Kidney epithelial cell (primary cell): ENCODE results near the gene SHKBP1. TPM values are rescaled to one million over a fixed set of nuclear protein-coding genes. Genes with fewer than 3 reads are reported as not detected.

Experiments used
- DNase-seq: peaks from one replicate; pipeline ENCODE4 v3.0.0-alpha.2; 2010; ENCODE audit warnings: low read depth
- H3K27me3 ChIP-seq: 2 replicates; pipeline ENCODE4 v1.6.0; 2011; ENCODE audit warnings: low read length; ENCODE audit not compliant: control insufficient read depth, insufficient read depth
- H3K36me3 ChIP-seq: 2 replicates; pipeline ENCODE4 v1.5.1; 2011; ENCODE audit warnings: low read length; ENCODE audit not compliant: control insufficient read depth, insufficient read depth
- H3K4me3 ChIP-seq: 2 replicates; pipeline ENCODE4 v1.5.1; 2011; ENCODE audit warnings: low read depth, mild to moderate bottlenecking, control low read depth, low read length
- CTCF ChIP-seq: IDR thresholded peaks from 2 replicates; pipeline ENCODE4 v1.5.1; 2011; ENCODE audit warnings: mild to moderate bottlenecking, moderate library complexity, low read length, control low read depth, inconsistent platforms; ENCODE audit not compliant: insufficient read depth, poor library complexity, severe bottlenecking
- total RNA-seq: library from RNA; depleted of rRNA; stranded (reverse); fragments of >200 nt; gene quantifications from 2 replicates; pipeline ENCODE4 v1.2.3, GENCODE V29; 2015

The SHKBP1 gene
- total RNA-seq, 1 donor from 2014 or later = 105 TPM

- no peaks in the 10 kb centered on the region for H3K27me3 ChIP-seq
- TF ChIP-seq CTCF = no peak
- no peak overlapping the region for H3K4me3 ChIP-seq
- H3K36me3 ChIP-seq = no peaks in the 10 kb centered on the region
- DNase-seq = no peak
These were observed 48.9 kb downstream of the SHKBP1 start for GRCh38 chr19:40625406-40626120.

GRCh38 chr19:40626918-40627317 is 50.2 kb downstream of the SHKBP1 start:
- H3K4me3 ChIP-seq = no peak overlapping the region
- no peak for TF ChIP-seq CTCF
- DNase-seq = no peak
- H3K27me3 ChIP-seq = no peaks in the 10 kb centered on the region
- H3K36me3 ChIP-seq = no peaks in the 10 kb centered on the region

GRCh38 chr19:40627486-40628279 is 51.0 kb downstream of the SHKBP1 start:
- no peak for TF ChIP-seq CTCF
- H3K4me3 ChIP-seq = no peak overlapping the region
- no peaks in the 10 kb centered on the region for H3K27me3 ChIP-seq
- H3K36me3 ChIP-seq = no peaks in the 10 kb centered on the region
- no peak for DNase-seq

- Histone ChIP-seq H3K27me3 (no peaks in the 10 kb centered on the region), H3K36me3 (no peaks in the 10 kb centered on the region), H3K4me3 (no peak overlapping the region)
- no peak for DNase-seq
- no peak for TF ChIP-seq CTCF
These were observed 52.7 kb downstream of the SHKBP1 start for GRCh38 chr19:40629346-40629745.

- no peak for TF ChIP-seq CTCF
- DNase-seq = no peak
- peaks cover 3% of the 10 kb centered on the region for H3K27me3 ChIP-seq
- H3K36me3 ChIP-seq = no peaks in the 10 kb centered on the region
- no peak overlapping the region for H3K4me3 ChIP-seq
These were observed 54.0 kb downstream of the SHKBP1 start for GRCh38 chr19:40630571-40631160.
